22Rv1 (cell line): ENCODE measurements around the gene KIAA0513.

Experiments used
- CTCF ChIP-seq: fragments of 450-650 bp; IDR thresholded peaks from 2 replicates; pipeline ENCODE4 v1.5.1; 2017; ENCODE audit warnings: mild to moderate bottlenecking
- ZFX ChIP-seq: fragments of 450-650 bp; IDR thresholded peaks from 2 replicates; pipeline ENCODE4 v1.6.1; 2017; ENCODE audit warnings: antibody characterized with exemption, borderline replicate concordance

GRCh38 chr16:85005285-85006069, 22.1 kb upstream of the KIAA0513 start:
- no peak for TF ChIP-seq CTCF
- no peak for TF ChIP-seq ZFX
